AML-193 (cell line): ENCODE results near the gene KRTAP5-6.

ENCODE experiments used
- DNase-seq, 2 experiments: peaks; one replicate each; lab custom pipeline; 2025; lab: John Stamatoyannopoulos, UW

Gene KRTAP5-6

GRCh38 chr11:1702506-1702905 lies 5.5 kb downstream of the KRTAP5-6 start:
- no peak for DNase-seq

GRCh38 chr11:1703146-1703545 lies 6.2 kb downstream of the KRTAP5-6 start:
- no peak for DNase-seq

DNA sequence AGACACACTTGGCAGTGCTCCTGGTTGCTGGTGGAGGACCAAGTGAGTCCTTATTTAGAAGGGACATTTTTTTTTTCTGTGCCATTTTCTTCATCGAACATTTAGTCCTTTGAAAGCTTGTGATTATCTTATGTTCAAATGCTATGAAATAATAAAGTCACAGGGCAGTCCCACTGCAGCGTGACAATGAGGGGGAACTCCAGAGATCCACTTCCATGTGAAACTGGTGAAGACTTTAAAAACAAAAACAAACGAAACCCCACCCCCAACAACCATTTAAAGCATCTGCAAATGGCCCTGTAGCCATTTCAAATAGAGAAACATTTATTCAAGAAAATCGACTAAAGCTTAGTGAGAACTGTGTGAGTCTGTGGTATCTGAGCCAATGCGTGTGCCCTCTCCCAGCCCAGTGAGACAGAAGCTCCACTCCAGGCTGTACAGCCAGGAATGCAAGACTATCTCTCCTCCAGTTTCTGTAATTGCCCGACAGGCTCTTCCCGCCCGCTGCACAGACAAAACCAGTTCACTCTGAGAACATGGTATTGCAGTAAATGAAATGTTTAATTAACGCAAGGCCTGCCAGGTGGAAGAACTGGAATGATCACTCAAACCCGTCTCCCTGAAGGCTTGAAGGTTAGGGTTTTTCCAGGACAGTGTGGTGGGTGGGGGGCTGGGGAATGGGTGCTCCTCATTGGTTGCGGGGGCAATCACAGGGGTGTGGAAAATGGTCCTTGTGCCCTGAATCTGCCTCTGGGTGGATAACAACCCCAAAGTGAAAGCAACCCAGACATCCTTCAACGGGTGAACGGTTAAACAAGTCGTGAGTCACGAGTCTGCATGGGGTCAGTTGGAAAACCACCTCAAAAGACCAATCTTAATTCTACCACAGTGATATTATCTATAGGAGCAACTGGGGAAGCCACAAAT lies 8.4 kb downstream of the KRTAP5-6 start:
- no peak for DNase-seq

GRCh38 chr11:1706634-1707400 lies 9.8 kb downstream of the KRTAP5-6 start:
- peak in 1 of 2 experiments; percentile 19 for DNase-seq

DNA sequence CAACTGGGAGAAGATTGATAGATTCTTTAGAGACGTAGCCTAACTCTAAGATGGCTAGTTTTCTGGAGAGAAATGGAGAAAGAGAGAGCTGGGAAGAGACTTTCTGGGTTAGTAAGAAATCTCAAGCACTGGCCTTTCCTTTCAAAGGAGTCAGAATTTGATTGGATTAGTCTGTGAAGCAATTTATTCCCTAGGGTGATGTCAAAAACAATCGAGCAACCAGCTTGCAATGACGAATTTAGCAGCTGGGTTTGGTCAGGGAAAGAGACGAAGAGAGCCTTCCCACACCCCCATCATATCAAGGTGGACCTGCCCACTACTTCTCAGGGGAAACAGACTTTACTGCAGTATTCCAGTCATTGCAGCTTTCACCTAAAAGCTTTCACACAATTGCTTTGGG lies 10.8 kb downstream of the KRTAP5-6 start:
- DNase-seq: no peak

GRCh38 chr11:1708716-1709115 lies 11.7 kb downstream of the KRTAP5-6 start:
- no peak for DNase-seq

- no peak for DNase-seq
Observed at GRCh38 chr11:1714908-1715885, 18.2 kb downstream of the KRTAP5-6 start.

DNA sequence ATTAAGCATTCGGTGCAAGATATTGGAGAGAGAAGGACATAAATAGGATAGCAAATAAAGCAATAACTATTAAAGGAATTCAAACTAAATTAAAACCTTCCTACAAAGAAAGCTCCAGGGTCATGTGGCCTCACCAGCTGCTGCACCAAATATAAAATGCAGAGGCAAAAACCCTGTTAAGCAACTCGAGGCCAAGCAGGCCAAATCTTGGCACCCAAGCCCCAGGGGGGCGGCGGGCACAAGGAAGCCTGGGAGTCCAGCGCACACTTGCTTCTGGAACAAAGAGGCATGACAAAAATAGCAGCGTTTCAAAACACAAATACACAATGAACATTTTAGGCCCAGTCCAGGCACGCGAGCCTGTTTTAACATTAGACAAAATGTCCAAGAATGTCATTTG lies 20.8 kb downstream of the KRTAP5-6 start:
- DNase-seq: no peak

DNA sequence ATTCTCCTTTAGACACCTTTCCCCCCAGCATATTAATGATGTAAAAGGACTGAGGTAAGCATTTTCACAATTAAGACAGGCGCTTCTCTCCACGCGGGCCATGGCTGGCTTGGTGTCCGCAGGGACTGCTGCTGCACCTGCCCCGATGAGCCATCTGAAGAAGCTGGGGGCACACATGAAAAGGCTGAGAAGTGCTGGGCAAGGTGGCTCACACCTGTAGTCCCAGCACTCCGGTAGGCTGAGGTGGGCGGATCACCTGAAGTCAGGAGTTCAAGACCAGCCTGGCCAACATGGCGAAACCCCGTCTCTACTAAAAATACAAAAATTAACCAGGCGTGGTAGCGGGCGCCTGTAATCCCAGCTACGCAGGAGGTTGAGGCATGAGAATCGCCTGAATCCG lies 21.3 kb downstream of the KRTAP5-6 start:
- no peak for DNase-seq

GRCh38 chr11:1719781-1720180 lies 22.8 kb downstream of the KRTAP5-6 start:
- DNase-seq: no peak

DNA sequence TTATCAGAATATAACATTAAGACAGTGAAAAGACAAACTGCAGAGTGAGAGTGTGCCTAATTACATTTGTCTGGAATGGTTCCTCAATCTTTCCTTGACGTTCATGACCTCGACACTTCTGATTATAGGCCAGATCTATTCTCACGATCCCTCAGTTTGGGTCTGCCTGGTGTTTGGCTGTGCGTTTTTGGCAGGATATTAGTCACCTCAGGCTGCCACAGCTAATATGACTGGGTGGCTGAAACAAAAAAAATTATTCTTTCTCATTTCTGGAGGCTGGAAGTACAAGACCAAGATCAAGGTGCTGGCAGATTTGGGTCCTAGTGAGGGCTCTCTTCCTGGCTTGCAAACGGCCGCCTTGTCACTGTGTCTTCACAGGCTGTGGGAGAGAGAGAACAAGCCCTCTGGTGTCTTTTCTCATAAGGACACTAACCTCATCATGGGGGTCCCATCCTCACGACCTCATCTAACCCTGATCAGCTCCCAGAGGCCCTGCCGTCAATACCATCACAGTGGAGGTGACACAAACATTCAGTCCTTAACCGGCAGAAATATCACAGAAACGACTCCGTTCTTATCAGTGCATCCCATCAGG lies 30.2 kb downstream of the KRTAP5-6 start:
- no peak for DNase-seq

DNA sequence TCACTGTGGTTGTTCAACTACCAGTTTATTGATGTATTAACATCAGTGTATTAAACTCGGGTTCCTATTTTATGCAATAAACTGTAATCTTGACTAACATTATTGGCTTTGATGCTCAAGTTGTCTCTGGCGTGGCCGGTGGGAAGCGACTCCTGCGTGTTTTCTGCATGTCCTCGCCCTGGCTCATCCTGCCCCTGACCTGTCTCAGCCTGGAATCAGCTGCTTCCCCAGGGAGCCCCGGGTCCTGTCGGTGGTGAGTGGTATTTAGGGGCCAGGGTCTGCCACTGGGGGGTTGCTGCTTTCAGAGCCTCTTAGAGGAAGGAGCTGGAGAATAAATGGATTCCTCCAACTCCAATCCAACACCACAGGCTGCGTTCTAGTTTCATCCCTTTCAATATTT lies 30.9 kb downstream of the KRTAP5-6 start:
- DNase-seq: no peak

DNA sequence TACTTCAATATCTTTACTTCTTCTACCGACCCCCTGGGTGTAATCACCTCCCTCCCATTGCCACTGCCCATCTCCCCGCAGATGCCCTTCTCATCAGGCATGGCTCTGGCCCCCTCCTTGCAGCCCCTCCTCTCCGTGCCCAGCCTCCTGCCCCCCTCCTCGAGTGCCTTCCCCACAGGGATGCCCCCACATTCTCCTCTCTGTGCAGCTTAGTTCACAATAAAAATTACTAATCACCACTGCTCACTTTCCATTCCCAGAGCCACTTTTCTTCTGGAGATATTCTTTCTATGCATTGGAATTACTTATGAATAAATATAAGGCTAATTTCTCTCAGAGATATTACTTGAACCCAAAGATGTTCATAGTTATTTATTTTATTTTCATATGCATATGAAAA lies 31.3 kb downstream of the KRTAP5-6 start:
- DNase-seq: no peak

GRCh38 chr11:1728931-1729691 lies 32.1 kb downstream of the KRTAP5-6 start:
- peak; percentile 17 to 18 for DNase-seq

DNA sequence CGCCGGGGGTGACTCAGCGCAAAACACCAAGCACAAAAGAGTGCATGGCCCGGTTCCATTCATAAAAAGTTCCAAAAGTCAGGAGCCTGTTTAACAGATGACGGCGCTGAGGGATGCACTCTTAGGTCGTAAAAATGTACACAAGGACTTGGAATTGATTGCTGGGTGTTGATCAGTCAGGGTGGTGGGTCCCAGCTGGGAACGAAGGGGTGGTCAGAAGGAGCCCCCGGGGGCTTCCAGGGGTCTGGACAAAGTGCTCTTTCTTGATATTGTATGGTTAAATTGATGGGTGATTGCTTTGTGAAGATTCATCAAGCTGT lies 32.7 kb downstream of the KRTAP5-6 start:
- no peak for DNase-seq

- no peak for DNase-seq
Observed at GRCh38 chr11:1730059-1730629, 33.1 kb downstream of the KRTAP5-6 start.

DNA sequence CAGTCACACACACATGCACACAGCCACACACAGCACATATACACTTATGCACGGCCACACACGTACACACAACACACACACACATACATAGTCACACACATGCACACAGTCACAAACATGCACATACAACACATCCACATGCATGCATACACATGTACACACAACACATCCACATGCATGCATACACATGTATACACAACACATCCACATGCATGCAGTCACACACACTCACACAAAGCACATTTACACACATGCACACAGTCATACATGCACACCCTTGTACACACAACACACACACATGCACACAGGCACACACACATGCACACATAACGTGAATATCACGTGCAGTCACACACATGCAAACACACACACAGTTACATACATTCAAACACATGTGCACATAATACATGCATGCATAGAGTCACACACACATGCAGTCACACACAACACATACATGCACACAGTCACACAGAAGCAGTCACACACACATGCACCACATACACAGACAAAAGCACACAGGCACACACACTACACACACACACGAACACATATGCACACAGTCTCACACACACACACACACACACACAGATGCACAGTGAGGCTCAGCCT lies 34.6 kb downstream of the KRTAP5-6 start:
- DNase-seq: no peak

- DNase-seq: no peak
Observed at GRCh38 chr11:1732418-1733008, 35.5 kb downstream of the KRTAP5-6 start.

- no peak for DNase-seq
Observed at GRCh38 chr11:1733009-1733715, 36.2 kb downstream of the KRTAP5-6 start.
